NCI-H524 treated with DMSO at 0.1 percent for 48 hours (cell line): ENCODE data around the gene CD164.

Experiments used
- DNase-seq: peaks from one replicate; lab custom pipeline; 2025; lab: John Stamatoyannopoulos, UW

The CD164 gene

DNA sequence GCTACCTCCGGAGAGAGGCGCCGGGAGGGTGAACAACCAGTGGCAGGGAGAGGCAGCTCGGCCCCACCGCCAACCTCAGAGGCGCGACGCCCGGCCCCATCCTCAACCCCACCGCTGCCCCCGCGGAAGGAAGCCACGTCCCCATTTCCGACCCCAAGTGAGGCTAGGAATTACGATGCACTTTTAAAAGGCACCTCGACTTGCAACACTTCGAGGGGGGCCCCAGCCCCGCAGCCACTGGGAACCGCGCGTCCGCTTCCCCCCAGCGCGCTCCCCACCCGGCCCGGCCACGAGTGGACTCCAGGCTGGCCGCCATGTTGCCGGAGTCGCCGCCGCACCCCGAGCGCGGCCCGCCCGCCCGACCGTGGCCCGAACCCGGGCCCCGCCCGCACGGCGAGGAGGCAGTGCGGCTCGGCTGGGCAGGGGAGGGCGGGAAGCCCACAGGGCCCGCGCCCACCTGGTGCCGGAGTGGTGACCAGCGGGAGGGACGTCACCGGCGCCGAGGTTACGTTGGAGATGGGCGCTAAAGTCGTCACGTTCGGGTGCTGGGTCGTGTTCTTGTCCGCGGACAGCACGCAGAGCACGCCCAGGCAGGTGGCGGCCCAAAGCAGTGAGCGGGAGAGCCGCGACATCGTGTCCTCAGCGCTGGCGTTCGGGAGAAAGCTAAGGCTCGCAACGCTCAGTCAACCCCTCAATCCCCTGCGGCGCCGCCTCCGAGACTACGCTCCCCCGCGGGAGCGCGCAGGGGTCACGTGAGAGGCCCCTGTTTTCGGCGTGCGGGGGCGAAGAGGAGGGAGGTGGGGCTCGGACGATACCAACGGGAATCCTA lies at the start of gene CD164:
TSS of gene CD164 (minus strand) at position 721 of the 829 bp plus-strand sequence. CDS start at position 632, 89 bp downstream.
- peak; percentile 63 for DNase-seq

- DNase-seq: no peak
Observed at GRCh38 chr6:109429496-109429895, 47.2 kb upstream of the CD164 start.

- no peak for DNase-seq
Observed at GRCh38 chr6:109428889-109429477, 46.7 kb upstream of the CD164 start.

- DNase-seq: no peak
Observed at GRCh38 chr6:109424946-109425345, 42.7 kb upstream of the CD164 start.

DNA sequence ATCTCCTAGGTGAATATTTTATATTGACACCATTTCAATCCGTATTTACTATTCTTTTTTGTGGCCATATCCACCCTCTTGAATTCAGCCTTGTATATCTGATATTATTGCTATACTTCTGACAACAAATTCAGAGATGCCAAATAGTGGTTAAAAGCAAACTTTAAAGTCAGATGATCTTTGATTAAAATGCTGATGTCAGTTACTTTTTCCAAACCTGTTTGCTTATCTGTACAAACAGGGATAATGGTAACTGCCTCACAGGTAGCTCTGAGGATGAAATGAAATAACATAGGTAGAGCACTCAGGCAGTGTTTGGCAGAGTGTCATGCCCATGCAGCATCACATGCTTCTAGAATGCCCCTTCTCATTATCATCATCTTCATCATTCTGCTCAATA lies 38.9 kb upstream of the CD164 start:
- no peak for DNase-seq

- no peak for DNase-seq
Observed at GRCh38 chr6:109420751-109421150, 38.5 kb upstream of the CD164 start.

DNA sequence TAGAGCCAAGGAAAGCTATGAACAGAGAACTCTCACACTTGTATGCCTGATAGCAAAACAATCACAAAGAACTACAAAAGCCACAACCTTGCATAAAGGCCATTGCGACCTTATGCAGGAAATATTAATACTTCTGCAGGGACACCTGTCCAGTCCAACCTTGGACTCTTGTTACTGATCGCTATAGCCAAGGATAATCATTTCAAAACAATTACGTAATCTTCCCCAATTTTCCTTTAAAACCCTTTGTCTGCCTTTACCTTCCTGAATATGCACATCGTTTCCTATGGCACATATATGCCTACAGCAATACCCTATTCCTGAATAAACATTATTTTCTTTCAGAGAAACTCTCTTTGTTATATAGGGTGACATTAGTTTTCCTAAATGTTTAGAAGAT lies 35.4 kb upstream of the CD164 start:
- DNase-seq: no peak

DNA sequence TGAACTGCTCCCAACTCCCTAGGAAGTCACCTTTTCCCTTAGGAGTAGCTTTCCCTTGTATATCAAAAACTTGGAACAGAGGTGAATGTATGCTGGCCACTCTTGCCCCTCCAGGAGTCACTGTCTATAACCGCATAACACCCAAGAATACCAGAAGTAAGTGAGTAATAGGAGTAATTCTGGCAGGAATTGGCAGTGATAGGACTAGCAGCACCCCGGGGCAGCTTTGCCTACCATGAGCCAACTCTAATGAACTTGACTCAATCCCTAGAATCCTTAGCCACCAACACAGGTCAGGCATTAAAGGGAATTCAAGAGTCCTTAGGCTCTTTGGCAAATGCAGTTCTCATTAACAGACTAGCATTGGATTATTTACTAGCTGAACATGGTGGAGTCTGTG lies 28.8 kb upstream of the CD164 start:
- no peak for DNase-seq

DNA sequence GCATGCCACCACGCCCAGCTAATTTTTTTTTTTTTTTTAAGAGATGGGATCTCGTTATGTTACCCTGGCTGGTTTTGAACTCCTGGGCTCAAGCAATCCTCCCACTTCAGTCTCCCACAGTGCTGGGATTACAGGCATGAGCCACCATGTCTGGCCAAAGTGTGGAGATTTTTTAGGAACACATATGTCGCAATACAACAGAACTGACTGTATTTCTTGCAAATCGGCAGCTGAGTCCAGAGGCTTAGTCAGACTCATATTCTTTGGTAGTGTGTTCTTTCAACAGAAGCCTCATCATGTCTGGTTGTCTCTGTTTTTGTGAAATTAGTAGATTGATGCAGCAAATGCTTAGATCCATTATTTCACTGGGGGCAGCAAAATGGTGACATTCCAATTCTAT lies 23.9 kb upstream of the CD164 start:
- DNase-seq: no peak

DNA sequence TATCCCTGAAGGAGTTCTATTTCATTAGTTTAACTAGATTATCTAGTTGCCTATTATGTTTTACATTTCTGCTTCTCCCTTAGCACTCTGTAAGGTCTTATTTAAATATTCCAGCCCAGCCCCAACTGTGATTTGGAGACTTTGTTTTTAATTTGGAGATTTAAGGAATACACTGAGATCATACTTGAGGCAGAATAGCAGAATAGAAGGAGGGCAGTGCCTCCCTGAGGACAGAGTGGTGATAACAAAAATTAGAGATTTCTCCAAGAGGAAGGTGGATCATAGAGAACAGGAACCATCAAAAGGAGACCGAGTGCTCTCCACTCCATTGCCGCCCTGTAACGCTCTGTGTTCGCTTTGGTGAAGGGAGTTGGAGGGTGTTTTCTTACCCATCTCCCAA lies 14.8 kb upstream of the CD164 start:
- no peak for DNase-seq

- no peak for DNase-seq
Observed at GRCh38 chr6:109396046-109396718, 13.9 kb upstream of the CD164 start.

DNA sequence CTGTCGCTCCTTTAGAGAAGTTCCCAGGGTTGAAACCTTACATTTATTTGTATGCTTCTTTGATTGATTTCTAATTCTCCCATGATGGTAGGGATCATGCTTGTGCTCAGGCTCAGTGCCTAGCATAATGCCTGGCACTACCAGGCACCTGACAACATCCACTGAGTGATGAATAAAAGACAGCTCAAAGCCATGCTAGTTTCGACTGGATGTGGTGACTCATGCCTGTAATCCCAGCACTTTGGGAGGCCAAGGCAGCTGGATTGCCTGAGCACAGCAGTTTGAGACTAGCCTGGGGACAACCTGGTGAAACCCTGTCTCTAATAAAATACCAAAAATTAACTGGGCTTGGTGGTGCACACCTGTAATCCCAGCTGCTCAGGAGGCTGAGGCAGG lies 11.6 kb upstream of the CD164 start:
- DNase-seq: no peak

DNA sequence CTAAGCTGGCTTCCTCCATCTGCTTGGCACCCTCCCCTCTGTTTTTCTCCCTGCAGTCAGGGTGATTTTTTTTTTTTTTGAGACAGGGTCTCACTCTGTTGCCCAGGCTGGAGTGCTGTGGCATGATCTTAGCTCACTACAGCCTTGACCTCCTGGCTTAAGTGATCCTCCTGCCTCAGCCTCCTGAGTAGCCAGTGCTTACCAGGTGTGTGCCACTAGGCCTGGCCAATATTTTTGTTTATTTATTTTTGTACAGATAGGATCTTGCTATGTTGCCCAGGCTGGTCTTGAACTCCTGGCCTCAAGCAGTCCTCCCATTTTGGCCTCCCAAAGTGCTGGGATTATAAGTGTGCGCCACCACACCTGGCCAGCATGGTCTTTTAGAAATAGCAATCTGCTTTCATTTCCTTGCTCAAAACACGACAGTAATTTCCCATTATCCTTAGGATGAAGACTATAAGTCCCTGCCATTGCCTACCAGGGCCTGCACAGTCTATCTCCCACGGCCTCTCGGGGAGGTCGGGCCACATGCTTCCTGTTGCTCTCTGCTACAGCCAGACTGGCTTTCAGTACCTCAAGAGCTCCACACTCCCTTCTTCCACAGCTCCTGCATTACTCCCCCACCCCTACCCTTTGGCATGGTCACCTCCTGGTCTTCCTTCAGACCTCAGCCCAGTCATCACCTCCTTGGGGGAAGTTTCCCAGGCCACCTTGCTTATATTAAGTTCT lies 11.1 kb upstream of the CD164 start:
- DNase-seq: no peak

- DNase-seq: no peak
Observed at GRCh38 chr6:109389650-109390274, 7.5 kb upstream of the CD164 start.

- DNase-seq: no peak
Observed at GRCh38 chr6:109388265-109388664, 6.0 kb upstream of the CD164 start.

- no peak for DNase-seq
Observed at GRCh38 chr6:109383438-109383940, 1.2 kb upstream of the CD164 start.

GRCh38 chr6:109382576-109383437 lies 540 bp upstream of the CD164 start:
- peak; percentile 80 for DNase-seq

GRCh38 chr6:109381061-109381746 lies 1.1 kb downstream of the CD164 start:
- no peak for DNase-seq

DNA sequence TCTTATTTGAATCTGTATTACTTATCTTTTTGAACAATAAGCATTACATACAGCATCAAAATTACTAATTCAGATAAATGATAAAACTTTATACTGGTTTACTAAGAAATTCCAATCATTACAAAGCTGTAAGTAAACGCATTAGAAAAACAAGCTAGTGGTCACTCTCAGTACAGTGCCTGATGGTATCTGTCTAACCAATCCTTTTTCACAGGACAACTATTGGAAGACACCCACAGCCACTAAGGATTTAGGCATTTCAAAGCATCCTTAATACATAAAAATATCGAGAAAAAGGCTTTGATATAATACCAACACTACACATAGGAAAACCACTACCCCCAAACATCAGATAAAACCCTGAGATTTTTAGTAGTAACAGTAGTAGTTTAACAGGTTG lies 2.6 kb downstream of the CD164 start:
- DNase-seq: no peak

- DNase-seq: no peak
Observed at GRCh38 chr6:109377717-109378116, 4.5 kb downstream of the CD164 start.
